Activated T-helper 1 cell treated with Interleukin-2 at 50 U/mL for 16 hours (primary cell): ENCODE data around the gene OSBPL3.

Source experiments
- DNase-seq: peaks from one replicate; pipeline ENCODE4 v3.0.0-alpha.2; 2020; ENCODE audit warnings: low read depth

OSBPL3 gene

DNA sequence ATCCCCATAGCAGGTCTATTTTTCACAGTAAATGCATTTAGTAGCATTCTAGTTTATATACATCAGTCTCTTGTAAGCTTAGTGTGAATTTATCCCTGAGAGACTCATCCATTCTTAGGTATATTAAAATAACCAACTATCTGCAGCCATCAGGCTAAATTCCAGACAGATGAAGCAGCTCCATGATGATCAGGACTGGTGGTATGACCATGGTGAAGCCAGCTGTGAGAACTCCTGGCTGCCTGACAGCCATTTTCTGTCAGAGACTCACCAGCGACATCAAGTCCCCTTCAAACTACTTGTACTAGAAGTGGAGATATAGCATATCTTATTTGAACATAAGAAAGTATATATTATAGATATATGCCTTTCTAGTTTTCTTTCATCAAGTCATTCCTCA, 152.4 kb downstream of the OSBPL3 start:
- DNase-seq, result no peak

GRCh38 chr7:24827027-24827426, 153.0 kb downstream of the OSBPL3 start:
- DNase-seq, result no peak

DNA sequence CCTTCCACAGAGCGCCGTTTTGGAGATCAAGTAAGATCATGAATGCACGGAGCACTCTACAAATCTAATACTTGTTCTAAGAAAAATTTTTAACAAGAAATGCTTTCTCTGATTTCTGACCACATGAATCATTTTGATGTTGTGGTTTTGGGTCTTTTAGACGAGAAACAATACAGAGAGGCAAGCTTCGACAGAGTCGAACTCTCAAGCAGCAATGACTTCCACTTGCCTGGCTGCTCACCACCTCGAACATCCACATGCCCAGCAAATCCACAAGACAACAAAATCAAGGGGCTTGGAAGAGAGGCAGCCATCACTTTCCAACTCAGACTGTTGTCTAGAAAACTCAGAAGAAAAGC, 153.3 kb downstream of the OSBPL3 start:
- DNase-seq, result no peak

- no peak for DNase-seq
These were observed 153.9 kb downstream of the OSBPL3 start for GRCh38 chr7:24825931-24826661.

GRCh38 chr7:24825381-24825794, 154.6 kb downstream of the OSBPL3 start:
- no peak for DNase-seq

- no peak for DNase-seq
These were observed 155.1 kb downstream of the OSBPL3 start for GRCh38 chr7:24824896-24825295.

DNA sequence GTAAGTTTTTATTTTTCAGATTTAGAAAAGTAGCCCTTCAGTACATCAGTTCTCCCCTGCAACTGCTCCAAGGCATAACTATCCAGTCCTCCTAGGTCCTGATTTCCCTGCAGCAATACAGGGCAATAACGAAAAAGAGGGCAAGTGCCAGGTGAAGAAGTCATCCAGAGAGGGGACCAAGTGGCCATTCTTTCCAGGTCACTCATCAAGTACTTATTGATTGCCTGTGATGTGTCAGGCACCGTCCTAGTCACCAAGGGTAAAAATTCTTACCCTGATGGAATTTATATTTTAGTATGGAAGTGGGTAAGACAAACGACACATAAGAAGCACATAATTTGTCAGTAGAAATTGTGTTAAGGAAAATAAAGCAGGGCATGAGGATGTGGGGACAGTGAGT, 155.6 kb downstream of the OSBPL3 start:
- no peak for DNase-seq

DNA sequence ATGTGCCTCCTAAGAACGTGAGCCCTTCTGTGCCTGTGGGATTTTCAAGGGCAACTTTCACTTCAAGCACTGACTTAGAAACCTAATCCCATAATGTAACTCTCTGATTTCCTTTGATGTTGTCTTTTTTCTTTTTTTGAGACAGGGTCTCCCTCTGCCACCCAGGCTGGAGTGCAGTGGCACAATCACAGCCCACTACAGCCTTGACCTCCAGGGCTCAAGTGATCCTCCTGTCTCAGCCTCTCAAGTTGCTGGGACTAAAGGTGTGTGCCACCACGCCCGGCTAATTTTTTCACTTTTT, 158.3 kb downstream of the OSBPL3 start:
- DNase-seq, result no peak

- DNase-seq, result peak; percentile 72
These were observed 158.8 kb downstream of the OSBPL3 start for GRCh38 chr7:24821045-24821753.

DNA sequence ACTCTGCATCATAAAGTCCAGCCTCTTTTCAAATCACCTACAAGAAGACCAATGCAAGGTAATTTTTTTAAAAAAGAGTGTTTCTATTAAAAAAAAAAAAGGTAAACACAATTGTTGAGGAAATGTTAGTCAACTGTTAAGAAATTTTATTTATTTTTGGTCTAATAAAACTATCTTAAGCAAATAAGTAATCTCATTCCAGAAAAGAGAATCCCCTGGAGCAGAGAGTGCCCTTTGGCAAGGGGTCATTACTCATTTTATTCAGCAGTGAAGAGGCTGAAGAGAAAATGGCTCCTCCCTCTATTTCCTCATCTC, 159.3 kb downstream of the OSBPL3 start:
- DNase-seq, result no peak

- DNase-seq, result peak; percentile 43
These were observed 159.9 kb downstream of the OSBPL3 start for GRCh38 chr7:24819916-24820689.

DNA sequence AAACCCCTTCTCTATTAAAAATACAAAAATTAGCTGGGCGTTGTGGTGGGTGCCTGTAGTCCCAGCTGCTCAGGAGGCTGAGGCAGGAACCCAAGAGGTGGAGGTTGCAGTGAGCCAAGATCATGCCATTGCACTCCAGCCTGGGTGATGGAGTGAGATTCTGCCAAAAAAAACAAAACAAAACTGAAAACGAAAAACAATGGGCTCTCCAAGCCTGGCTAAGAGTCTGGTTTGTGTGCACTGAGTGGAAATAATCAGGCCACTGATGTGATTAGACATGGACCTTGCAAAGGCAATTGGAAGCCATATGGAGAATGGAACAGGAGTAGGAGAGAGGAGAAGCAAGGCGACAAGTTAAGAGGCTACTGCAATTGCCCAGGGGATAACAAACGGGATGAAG, 162.6 kb downstream of the OSBPL3 start:
- no peak for DNase-seq

DNA sequence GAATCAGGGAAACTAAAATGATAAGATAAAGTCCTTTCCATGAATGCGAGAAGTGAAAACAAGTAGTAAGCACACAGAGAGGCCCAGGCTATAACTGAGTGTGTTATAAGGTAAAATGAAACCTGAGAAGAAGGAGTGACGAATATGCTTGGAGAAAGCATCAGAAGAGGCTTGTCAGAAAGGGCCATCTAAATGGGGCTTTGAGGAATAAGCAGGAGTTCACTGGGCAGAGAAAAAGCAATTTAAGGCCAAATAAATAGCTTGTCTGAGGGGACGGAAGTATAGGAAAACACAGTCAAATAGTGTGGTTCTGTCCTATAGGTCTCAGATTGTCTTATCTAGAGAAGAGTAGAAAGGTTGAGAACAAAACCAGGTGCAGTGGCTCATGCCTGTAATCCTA, 163.1 kb downstream of the OSBPL3 start:
- no peak for DNase-seq

- DNase-seq, result no peak
These were observed 167.6 kb downstream of the OSBPL3 start for GRCh38 chr7:24812305-24812945.

DNA sequence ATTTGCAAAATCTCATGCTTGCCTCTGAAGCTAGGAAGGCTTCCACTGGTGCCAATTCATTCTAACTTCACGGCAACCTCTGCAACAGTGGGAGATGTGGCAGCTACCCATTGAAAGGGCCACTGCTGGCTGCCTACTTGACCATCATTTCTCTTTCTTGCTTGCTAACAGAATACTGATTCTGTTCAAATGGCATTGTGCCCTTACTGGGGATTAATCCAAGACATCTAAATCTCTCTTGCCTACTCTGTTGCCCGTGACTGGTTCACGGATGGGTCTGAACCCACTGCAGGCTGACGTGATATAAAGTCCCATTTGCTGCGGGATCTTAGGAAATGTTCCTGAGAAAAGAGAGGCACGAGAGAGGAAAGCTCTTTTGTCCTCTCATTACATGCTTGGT, 171.5 kb downstream of the OSBPL3 start:
- no peak for DNase-seq

DNA sequence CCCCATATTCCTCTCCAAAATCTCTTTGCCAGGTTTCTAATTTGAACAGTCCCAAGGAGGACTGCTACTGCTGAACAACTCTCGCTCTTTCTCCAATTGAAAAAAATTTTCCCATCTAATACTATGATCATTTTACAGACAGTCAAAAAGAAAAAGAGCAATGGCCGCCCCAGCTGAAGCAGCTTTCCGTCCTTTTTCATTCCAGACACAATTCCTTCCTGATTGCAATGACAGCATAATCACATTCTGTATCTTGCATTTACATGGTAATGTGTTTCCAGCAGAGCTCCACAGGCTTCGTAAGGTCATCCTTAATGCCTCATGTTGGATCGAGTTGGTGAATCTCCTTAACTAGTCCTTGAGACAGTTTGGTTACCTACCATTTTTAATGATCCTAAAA, 177.7 kb downstream of the OSBPL3 start:
- no peak for DNase-seq

- no peak for DNase-seq
These were observed 178.1 kb downstream of the OSBPL3 start for GRCh38 chr7:24801883-24802282.

DNA sequence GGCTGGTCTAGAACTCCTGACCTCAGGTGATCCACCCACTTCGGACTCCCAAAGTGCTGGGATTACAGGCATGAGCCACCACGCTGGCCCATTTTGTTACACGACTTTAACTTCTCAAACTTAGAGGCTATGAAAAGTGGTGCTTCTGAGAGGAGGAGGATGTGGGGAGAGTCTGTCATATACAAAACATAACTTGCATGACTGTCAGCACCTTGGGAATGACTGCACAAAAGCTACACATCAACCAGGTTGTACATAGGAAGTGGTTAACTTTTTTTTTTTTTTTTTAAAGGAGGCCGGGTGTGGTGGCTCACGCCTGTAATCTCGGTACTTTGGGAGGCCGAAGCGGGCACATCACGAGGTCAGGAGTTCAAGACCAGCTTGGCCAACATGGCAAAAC, 179.3 kb downstream of the OSBPL3 start:
- no peak for DNase-seq

GRCh38 chr7:24800073-24800472, 179.9 kb downstream of the OSBPL3 start:
- DNase-seq, result no peak

- no peak for DNase-seq
These were observed 180.5 kb downstream of the OSBPL3 start for GRCh38 chr7:24799506-24799905.

GRCh38 chr7:24798261-24798660, 181.7 kb downstream of the OSBPL3 start:
- no peak for DNase-seq

DNA sequence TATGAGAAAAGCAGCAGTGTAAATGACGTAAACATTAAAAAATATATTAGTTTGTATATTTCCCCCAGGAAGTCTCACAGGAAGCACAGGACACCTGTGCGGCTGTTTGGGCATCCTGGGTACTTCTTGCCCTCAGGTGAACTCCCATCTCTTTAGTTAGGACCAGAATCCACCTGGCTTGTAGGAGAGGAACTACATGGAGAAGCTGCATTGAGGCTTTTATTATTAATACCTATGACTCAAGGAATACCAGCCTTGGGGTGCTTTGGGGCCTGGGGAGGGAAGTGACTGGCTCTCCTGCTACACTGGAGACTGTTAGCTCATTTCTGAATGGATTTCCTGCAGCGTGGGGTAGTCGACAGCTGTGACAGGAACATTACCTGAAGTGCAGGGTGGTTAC, 182.7 kb downstream of the OSBPL3 start:
- no peak for DNase-seq

DNA sequence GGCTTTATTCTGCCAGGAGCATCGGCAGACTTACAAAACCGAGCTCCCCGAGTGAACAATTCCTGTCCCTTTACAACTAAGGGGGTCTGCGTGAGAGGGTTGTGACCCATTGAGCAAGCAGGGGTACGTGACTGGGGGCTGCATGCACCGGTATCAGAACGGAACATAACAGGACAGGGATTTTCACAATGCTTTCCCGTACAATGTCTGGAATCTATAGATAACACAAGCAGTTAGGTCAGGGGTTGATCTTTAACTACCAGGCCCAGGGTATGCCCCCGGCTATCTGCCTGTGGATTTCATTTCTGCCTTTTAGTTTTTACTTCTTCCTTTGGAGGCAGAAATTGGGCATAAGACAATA, 184.6 kb downstream of the OSBPL3 start:
- no peak for DNase-seq
